ENCODE data around the gene KCNC3. TPM values are rescaled to one million over a fixed set of nuclear protein-coding genes. Genes with fewer than 3 reads are reported as not detected.

The KCNC3 gene
- total RNA-seq, 1 experiment from 2014 or later = 0.12 TPM

GRCh38 chr19:50276370-50277063 is 52.7 kb downstream of the KCNC3 start:
- DNase-seq (ENCODE audit: low read depth) = no peak

GRCh38 chr19:50275577-50276368 is 53.4 kb downstream of the KCNC3 start:
- DNase-seq (ENCODE audit: low read depth) = no peak

- no peak for DNase-seq (ENCODE audit: low read depth)
These were observed 55.4 kb downstream of the KCNC3 start for GRCh38 chr19:50273821-50274220.

GRCh38 chr19:50272263-50272897 is 56.8 kb downstream of the KCNC3 start:
- DNase-seq (ENCODE audit: low read depth) = no peak

- no peak for DNase-seq (ENCODE audit: low read depth)
These were observed 59.5 kb downstream of the KCNC3 start for GRCh38 chr19:50269653-50270052.

- no peak for DNase-seq (ENCODE audit: low read depth)
These were observed 60.7 kb downstream of the KCNC3 start for GRCh38 chr19:50268501-50268900.

- DNase-seq (ENCODE audit: low read depth) = no peak
These were observed 61.1 kb downstream of the KCNC3 start for GRCh38 chr19:50268041-50268440.

GRCh38 chr19:50266896-50267295 is 62.3 kb downstream of the KCNC3 start:
- DNase-seq (ENCODE audit: low read depth) = no peak

GRCh38 chr19:50266041-50266440 is 63.1 kb downstream of the KCNC3 start:
- no peak for DNase-seq (ENCODE audit: low read depth)

- DNase-seq (ENCODE audit: low read depth) = peak; percentile 29
These were observed 64.5 kb downstream of the KCNC3 start for GRCh38 chr19:50264483-50265186.

GRCh38 chr19:50263176-50263575 is 66.0 kb downstream of the KCNC3 start:
- DNase-seq (ENCODE audit: low read depth) = no peak

Other genes starting within 250 kb of the KCNC3 start
- not detected in 2 replicates for gene IZUMO2, start 166.1 kb downstream of the KCNC3 start, total RNA-seq (2014; rRNA removed; shearing (Covaris generic))
- under 0.01 and 0.39 TPM in 2 replicates for gene MYH14, start 125.8 kb downstream of the KCNC3 start, total RNA-seq (2014; rRNA removed; shearing (Covaris generic))
- gene NAPSA, start 36.3 kb upstream of the KCNC3 start, total RNA-seq (2014; rRNA removed; shearing (Covaris generic)) = under 0.01 TPM in 1 of 2 replicates, not detected in the other
- gene NR1H2, start 47.1 kb upstream of the KCNC3 start, total RNA-seq (2014; rRNA removed; shearing (Covaris generic)) = 92.0 and 102 TPM in 2 replicates
- gene POLD1, start 55.0 kb upstream of the KCNC3 start, total RNA-seq (2014; rRNA removed; shearing (Covaris generic)) = 38.6 and 42.7 TPM in 2 replicates
- gene SPIB, start 89.6 kb upstream of the KCNC3 start, total RNA-seq (2014; rRNA removed; shearing (Covaris generic)) = not detected in 2 replicates
- gene MYBPC2, start 103.5 kb upstream of the KCNC3 start, total RNA-seq (2014; rRNA removed; shearing (Covaris generic)) = 0.10 TPM in 1 of 2 replicates, not detected in the other
- 36.9 and 75.3 TPM in 2 replicates for gene EMC10, start 147.1 kb upstream of the KCNC3 start, total RNA-seq (2014; rRNA removed; shearing (Covaris generic))
- 1.3 TPM in 1 of 2 replicates, not detected in the other for gene GARIN5A, start 147.5 kb upstream of the KCNC3 start, total RNA-seq (2014; rRNA removed; shearing (Covaris generic))
- 39.0 and 53.5 TPM in 2 replicates for gene JOSD2, start 181.8 kb upstream of the KCNC3 start, total RNA-seq (2014; rRNA removed; shearing (Covaris generic))
- gene ASPDH, start 184.5 kb upstream of the KCNC3 start, total RNA-seq (2014; rRNA removed; shearing (Covaris generic)) = not detected in 2 replicates
- gene LRRC4B, start 239.1 kb upstream of the KCNC3 start, total RNA-seq (2014; rRNA removed; shearing (Covaris generic)) = not detected in 2 replicates

Measured in RPMI7951 (cell line).